ENCODE results near the gene NRCAM. TPM values are rescaled to one million over a fixed set of nuclear protein-coding genes. Genes with fewer than 3 reads are reported as not detected.
A peak's percentile ranks its signal among the peaks of the same experiment; 100 is the strongest.

The NRCAM gene
- total and polyA plus RNA-seq, 2 donors (not counting 1 experiment from before 2014, with no cell fraction given): 0.75 to 4.6 TPM

- ATAC-seq (ENCODE audit: low read depth) (no peak), DNase-seq (no peak)
- Mint-ChIP-seq H3K9me3 (ENCODE audit: insufficient read depth) (no peaks in the 10 kb centered on the region), H3K27me3 (peaks cover 48% of the 10 kb centered on the region), H3K4me3 (peak overlapping the region; percentile 69), H3K27ac (no peak overlapping the region), H3K4me1 (peaks cover 22% of the 10 kb centered on the region)
- peak overlapping the region; percentile 99 for H3K4me2 ChIP-seq (replicated peaks; ENCODE audit: low read depth, low read length, poor library complexity, severe bottlenecking)
- TF ChIP-seq EZH2 (IDR thresholded peaks at IDR 0.05; ENCODE audit: borderline replicate concordance, insufficient read depth, low read depth, low read length, poor library complexity, severe bottlenecking): peak; percentile 93
- no peak for TF ChIP-seq CTCF (IDR thresholded peaks at IDR 0.05)
- peak overlapping the region; percentile 18 for H3K9ac ChIP-seq (ENCODE audit: low read length)
- H3K36me3 ChIP-seq (replicated peaks in 1 of 2; ENCODE audit: control extremely low read depth in 1 of 2, control insufficient read depth in 1 of 2, extremely low read depth in 1 of 2, insufficient read depth in 2 of 2, low read length in 1 of 2): no peaks in the 10 kb centered on the region
- H3K27ac ChIP-seq (ENCODE audit: low read length in 2 of 2): no peak overlapping the region
- CTCF ChIA-PET: interaction anchor here (0.7 to 6.0 kb wide), 9 partner anchors 11 to 276 kb away, joined by 3 to 48 read pairs (median 4); no protein-coding TSS in a partner anchor
- POLR2A ChIA-PET: interaction anchor here (0.7 kb wide), 1 partner anchor 11 kb away, joined by 4 read pairs; no protein-coding TSS in a partner anchor
- 19% methylated on average over 12 of the region's 19 CpGs for WGBS (ENCODE audit: insufficient coverage)
- H4K20me1 ChIP-seq (ENCODE audit: control insufficient read depth, insufficient read depth, low read length, poor library complexity, severe bottlenecking): peaks cover 4% of the 10 kb centered on the region
- no peak overlapping the region for H2AFZ ChIP-seq (ENCODE audit: insufficient read depth, low read depth, low read length, poor library complexity, severe bottlenecking)
- peaks cover 0 to 56% (median 29%) of the 10 kb centered on the region in 4 experiments for H3K27me3 ChIP-seq (replicated peaks in 1 of 4; ENCODE audit: control extremely low read depth in 1 of 4, control insufficient read depth in 3 of 4, insufficient read depth in 4 of 4, low read length in 3 of 4)
- intact Hi-C loops (cut with micrococcal nuclease): no loop called here
- H3K4me1 ChIP-seq (ENCODE audit: control insufficient read depth in 2 of 2, insufficient read depth in 2 of 2, low read length in 2 of 2): peaks cover 20 to 24% of the 10 kb centered on the region in 2 donors
- H3K79me2 ChIP-seq (ENCODE audit: control insufficient read depth, insufficient read depth, low read length): no peaks in the 10 kb centered on the region
- peak overlapping the region in 2 of 5 experiments; percentile 61 to 75 for H3K4me3 ChIP-seq (ENCODE audit: control extremely low read depth in 1 of 5, extremely low read depth in 1 of 5, insufficient read depth in 1 of 5, low read depth in 2 of 5, low read length in 4 of 5)
- H3K9me3 ChIP-seq (ENCODE audit: control extremely low read depth in 1 of 3, control insufficient read depth in 2 of 3, insufficient read depth in 1 of 3, low read length in 2 of 3): peaks cover 0 to 3% (median 0%) of the 10 kb centered on the region in 3 donors
Measured at GRCh38 chr7:108456845-108457540, 757 bp upstream of the NRCAM start.

- Histone ChIP-seq H3K27ac (ENCODE audit: low read length in 2 of 2) (no peak overlapping the region), H3K79me2 (ENCODE audit: control insufficient read depth, insufficient read depth, low read length) (no peaks in the 10 kb centered on the region), H4K20me1 (ENCODE audit: control insufficient read depth, insufficient read depth, low read length, poor library complexity, severe bottlenecking) (peaks cover 4% of the 10 kb centered on the region), H3K4me3 (ENCODE audit: control extremely low read depth in 1 of 5, extremely low read depth in 1 of 5, insufficient read depth in 1 of 5, low read depth in 2 of 5, low read length in 4 of 5) (peak overlapping the region; percentile 32 to 75 (median 61)), H3K9ac (ENCODE audit: low read length) (peak overlapping the region; percentile 74), H3K9me3 (ENCODE audit: control extremely low read depth in 1 of 3, control insufficient read depth in 2 of 3, insufficient read depth in 1 of 3, low read length in 2 of 3) (peaks cover 0 to 3% (median 0%) of the 10 kb centered on the region in 3 donors), H3K4me2 (replicated peaks; ENCODE audit: low read depth, low read length, poor library complexity, severe bottlenecking) (peak overlapping the region; percentile 99), H3K36me3 (replicated peaks in 1 of 2; ENCODE audit: control extremely low read depth in 1 of 2, control insufficient read depth in 1 of 2, extremely low read depth in 1 of 2, insufficient read depth in 2 of 2, low read length in 1 of 2) (no peaks in the 10 kb centered on the region), H3K4me1 (ENCODE audit: control insufficient read depth in 2 of 2, insufficient read depth in 2 of 2, low read length in 2 of 2) (peaks cover 20 to 24% of the 10 kb centered on the region in 2 donors), H3K27me3 (replicated peaks in 1 of 4; ENCODE audit: control extremely low read depth in 1 of 4, control insufficient read depth in 3 of 4, insufficient read depth in 4 of 4, low read length in 3 of 4) (peaks cover 0 to 48% (median 28%) of the 10 kb centered on the region in 4 experiments), H2AFZ (ENCODE audit: insufficient read depth, low read depth, low read length, poor library complexity, severe bottlenecking) (peak overlapping the region; percentile 77)
- ATAC-seq (ENCODE audit: low read depth) (peak; percentile 15), DNase-seq (no peak)
- Mint-ChIP-seq H3K9me3 (ENCODE audit: insufficient read depth) (no peaks in the 10 kb centered on the region), H3K27me3 (peaks cover 40% of the 10 kb centered on the region), H3K4me3 (peak overlapping the region; percentile 86), H3K4me1 (peaks cover 22% of the 10 kb centered on the region), H3K27ac (no peak overlapping the region)
- intact Hi-C loops (cut with micrococcal nuclease): loop anchor here (2.0 kb wide), 2 partner anchors 39 to 113 kb away; partner anchors contain the start of genes DNAJB9 and THAP5
- WGBS (ENCODE audit: insufficient coverage): 1% methylated on average over 47 of the region's 47 CpGs
- CTCF ChIA-PET: interaction anchor here (1.1 to 6.0 kb wide), 3 partner anchors 12 to 41 kb away, joined by 3 to 48 read pairs (median 12); no protein-coding TSS in a partner anchor
- TF ChIP-seq CTCF (IDR thresholded peaks at IDR 0.05) (no peak), EZH2 (IDR thresholded peaks at IDR 0.05; ENCODE audit: borderline replicate concordance, insufficient read depth, low read depth, low read length, poor library complexity, severe bottlenecking) (no peak)
- POLR2A ChIA-PET: no interaction called here
Measured at GRCh38 chr7:108455551-108455997, 662 bp downstream of the NRCAM start.

All from B cell (primary cell).